Keratinocyte (primary cell): ENCODE data around the gene ZNFX1.

Experiments
- CTCF ChIP-seq, 3 experiments: IDR thresholded peaks in 1 of 3; conservative IDR thresholded peaks in 1 of 3; optimal IDR thresholded peaks in 1 of 3; 2 replicates in 2 of 3; 3 replicates in 1 of 3; pipeline versions ENCODE3 to v1.5.1; 2011; ENCODE audit warnings: low read length in 3 of 3, mild to moderate bottlenecking in 3 of 3, moderate library complexity in 2 of 3, control low read depth in 1 of 3, inconsistent platforms in 1 of 3; ENCODE audit not compliant: insufficient read depth in 2 of 3; ENCODE audit errors: extremely low read depth in 1 of 3
- EZH2 ChIP-seq: IDR thresholded peaks from one replicate; pipeline ENCODE4 v1.6.1; 2012; ENCODE audit warnings: inconsistent platforms, mild to moderate bottlenecking, low read length, moderate library complexity

GRCh38 chr20:49280463-49281058 is 2.7 kb upstream of the ZNFX1 start:
- TF ChIP-seq CTCF (optimal IDR thresholded peaks at IDR 0.05 in 1 of 3, IDR thresholded peaks at IDR 0.05 in 1 of 3, conservative IDR thresholded peaks at IDR 0.05 in 1 of 3; ENCODE audit: extremely low read depth in 1 of 3, insufficient read depth in 2 of 3, low read length in 3 of 3) (no peak), EZH2 (no peak)
